ENCODE results near the gene TPMT.

GRCh38 chr6:18189196-18189595 lies 34.3 kb upstream of the TPMT start:
- no peak for TF ChIP-seq CTCF (IDR thresholded peaks at IDR 0.05)
- TF ChIP-seq POLR2A (IDR thresholded peaks at IDR 0.05), result no peak
